ENCODE measurements around the gene PDCD10. TPM values are rescaled to one million over a fixed set of nuclear protein-coding genes. Genes with fewer than 3 reads are reported as not detected.
A peak's percentile ranks its signal among the peaks of the same experiment; 100 is the strongest.

PDCD10 gene
- total RNA-seq, 2 experiments from 2014 or later: 75.4 to 81.1 TPM

- Mint-ChIP-seq H3K27me3 (no peaks in the 10 kb centered on the region), H3K4me1 (ENCODE audit: low read depth) (peaks cover 51% of the 10 kb centered on the region), H3K36me3 (peaks cover 6% of the 10 kb centered on the region), H3K9me3 (no peaks in the 10 kb centered on the region), H3K4me3 (peak overlapping the region; percentile 36), H3K27ac (no peak overlapping the region)
- no peak for DNase-seq
- CTCF ChIA-PET: no interaction called here
- POLR2A ChIA-PET: no interaction called here
- intact Hi-C loops (cut with micrococcal nuclease): loop anchor here (10.0 kb wide), 1 partner anchor 292 kb away; no protein-coding TSS in a partner anchor
Observed at GRCh38 chr3:167732313-167733065, 2.2 kb downstream of the PDCD10 start.

- intact Hi-C loops (cut with micrococcal nuclease): loop anchor here (10.0 kb wide), 1 partner anchor 293 kb away; no protein-coding TSS in a partner anchor
- Mint-ChIP-seq H3K27me3 (no peaks in the 10 kb centered on the region), H3K4me3 (no peak overlapping the region), H3K9me3 (no peaks in the 10 kb centered on the region), H3K27ac (no peak overlapping the region), H3K4me1 (ENCODE audit: low read depth) (peaks cover 52% of the 10 kb centered on the region), H3K36me3 (peaks cover 6% of the 10 kb centered on the region)
- ChIA-PET CTCF (interaction anchor here (0.9 kb wide), 1 partner anchor 10 kb away, joined by 3 read pairs; no protein-coding TSS in a partner anchor), POLR2A (no interaction called here)
- DNase-seq: no peak
Observed at GRCh38 chr3:167731393-167731792, 3.3 kb downstream of the PDCD10 start.

GRCh38 chr3:167729591-167729990 lies 5.1 kb downstream of the PDCD10 start:
- intact Hi-C loops (cut with micrococcal nuclease): no loop called here
- POLR2A ChIA-PET: no interaction called here
- CTCF ChIA-PET: interaction anchor here (0.9 kb wide), 1 partner anchor 45 kb away, joined by 3 read pairs; no protein-coding TSS in a partner anchor
- H3K36me3 Mint-ChIP-seq: peaks cover 8% of the 10 kb centered on the region
- DNase-seq: no peak
- H3K27me3 Mint-ChIP-seq: no peaks in the 10 kb centered on the region
- H3K27ac Mint-ChIP-seq: no peak overlapping the region
- H3K4me3 Mint-ChIP-seq: no peak overlapping the region
- no peaks in the 10 kb centered on the region for H3K9me3 Mint-ChIP-seq
- H3K4me1 Mint-ChIP-seq (ENCODE audit: low read depth): peaks cover 58% of the 10 kb centered on the region

- peaks cover 61% of the 10 kb centered on the region for H3K4me1 Mint-ChIP-seq (ENCODE audit: low read depth)
- intact Hi-C loops (cut with micrococcal nuclease): no loop called here
- no peak overlapping the region for H3K27ac Mint-ChIP-seq
- CTCF ChIA-PET: no interaction called here
- H3K36me3 Mint-ChIP-seq: peaks cover 8% of the 10 kb centered on the region
- H3K27me3 Mint-ChIP-seq: no peaks in the 10 kb centered on the region
- H3K9me3 Mint-ChIP-seq: no peaks in the 10 kb centered on the region
- POLR2A ChIA-PET: no interaction called here
- no peak overlapping the region for H3K4me3 Mint-ChIP-seq
- no peak for DNase-seq
Observed at GRCh38 chr3:167728632-167729323, 5.9 kb downstream of the PDCD10 start.

- Mint-ChIP-seq H3K9me3 (no peaks in the 10 kb centered on the region), H3K4me3 (no peak overlapping the region), H3K36me3 (peaks cover 10% of the 10 kb centered on the region), H3K27me3 (no peaks in the 10 kb centered on the region), H3K27ac (no peak overlapping the region), H3K4me1 (ENCODE audit: low read depth) (peaks cover 59% of the 10 kb centered on the region)
- CTCF ChIA-PET: no interaction called here
- DNase-seq: no peak
- intact Hi-C loops (cut with micrococcal nuclease): no loop called here
- POLR2A ChIA-PET: no interaction called here
Observed at GRCh38 chr3:167728176-167728575, 6.5 kb downstream of the PDCD10 start.

GRCh38 chr3:167723872-167724271 lies 10.8 kb downstream of the PDCD10 start:
- no peak for DNase-seq
- intact Hi-C loops (cut with micrococcal nuclease): no loop called here
- POLR2A ChIA-PET: no interaction called here
- Mint-ChIP-seq H3K4me1 (ENCODE audit: low read depth) (peaks cover 50% of the 10 kb centered on the region), H3K27ac (no peak overlapping the region), H3K9me3 (no peaks in the 10 kb centered on the region), H3K36me3 (peaks cover 21% of the 10 kb centered on the region), H3K4me3 (no peak overlapping the region), H3K27me3 (no peaks in the 10 kb centered on the region)
- CTCF ChIA-PET: interaction anchor here (1.2 kb wide), 1 partner anchor 39 kb away, joined by 3 read pairs; no protein-coding TSS in a partner anchor

GRCh38 chr3:167723025-167723512 lies 11.6 kb downstream of the PDCD10 start:
- POLR2A ChIA-PET: no interaction called here

GRCh38 chr3:167718582-167718981 lies 16.1 kb downstream of the PDCD10 start:
- intact Hi-C loops (cut with micrococcal nuclease): no loop called here
- Mint-ChIP-seq H3K4me3 (no peak overlapping the region), H3K27me3 (no peaks in the 10 kb centered on the region), H3K4me1 (ENCODE audit: low read depth) (peaks cover 51% of the 10 kb centered on the region), H3K27ac (no peak overlapping the region), H3K9me3 (no peaks in the 10 kb centered on the region), H3K36me3 (peaks cover 60% of the 10 kb centered on the region)
- CTCF ChIA-PET: interaction anchor here (0.9 kb wide), 1 partner anchor 15 kb away, joined by 3 read pairs; no protein-coding TSS in a partner anchor
- POLR2A ChIA-PET: no interaction called here
- DNase-seq: no peak

More at GRCh38 chr3:167723025-167723512, 11.6 kb downstream of the PDCD10 start:
- CTCF ChIA-PET: interaction anchor here (1.2 kb wide), 1 partner anchor 39 kb away, joined by 3 read pairs; no protein-coding TSS in a partner anchor
- no peaks in the 10 kb centered on the region for H3K9me3 Mint-ChIP-seq
- H3K36me3 Mint-ChIP-seq: peaks cover 28% of the 10 kb centered on the region
- no peak for DNase-seq
- H3K27ac Mint-ChIP-seq: no peak overlapping the region
- H3K27me3 Mint-ChIP-seq: no peaks in the 10 kb centered on the region
- H3K4me3 Mint-ChIP-seq: no peak overlapping the region
- intact Hi-C loops (cut with micrococcal nuclease): no loop called here
- H3K4me1 Mint-ChIP-seq (ENCODE audit: low read depth): peaks cover 46% of the 10 kb centered on the region

GRCh38 chr3:167716920-167717319 lies 17.8 kb downstream of the PDCD10 start:
- H3K27me3 Mint-ChIP-seq: no peaks in the 10 kb centered on the region
- POLR2A ChIA-PET: no interaction called here
- intact Hi-C loops (cut with micrococcal nuclease): no loop called here
- peaks cover 56% of the 10 kb centered on the region for H3K4me1 Mint-ChIP-seq (ENCODE audit: low read depth)
- H3K9me3 Mint-ChIP-seq: no peaks in the 10 kb centered on the region
- no peak for DNase-seq
- H3K27ac Mint-ChIP-seq: no peak overlapping the region
- H3K4me3 Mint-ChIP-seq: no peak overlapping the region
- peaks cover 63% of the 10 kb centered on the region for H3K36me3 Mint-ChIP-seq
- CTCF ChIA-PET: no interaction called here

GRCh38 chr3:167714871-167715270 lies 19.8 kb downstream of the PDCD10 start:
- Mint-ChIP-seq H3K27me3 (no peaks in the 10 kb centered on the region), H3K4me1 (ENCODE audit: low read depth) (peaks cover 61% of the 10 kb centered on the region), H3K36me3 (peaks cover 68% of the 10 kb centered on the region), H3K27ac (no peak overlapping the region), H3K9me3 (no peaks in the 10 kb centered on the region), H3K4me3 (no peak overlapping the region)
- DNase-seq: no peak
- CTCF ChIA-PET: no interaction called here
- POLR2A ChIA-PET: no interaction called here
- intact Hi-C loops (cut with micrococcal nuclease): no loop called here

- peaks cover 60% of the 10 kb centered on the region for H3K4me1 Mint-ChIP-seq (ENCODE audit: low read depth)
- ChIA-PET POLR2A (no interaction called here), CTCF (no interaction called here)
- H3K27ac Mint-ChIP-seq: no peak overlapping the region
- intact Hi-C loops (cut with micrococcal nuclease): no loop called here
- H3K9me3 Mint-ChIP-seq: no peaks in the 10 kb centered on the region
- H3K27me3 Mint-ChIP-seq: no peaks in the 10 kb centered on the region
- peaks cover 62% of the 10 kb centered on the region for H3K36me3 Mint-ChIP-seq
- H3K4me3 Mint-ChIP-seq: no peak overlapping the region
- no peak for DNase-seq
Observed at GRCh38 chr3:167712445-167712844, 22.2 kb downstream of the PDCD10 start.

- ChIA-PET CTCF (no interaction called here), POLR2A (interaction anchor here (0.6 kb wide), 1 partner anchor 78 kb away, joined by 3 read pairs; no protein-coding TSS in a partner anchor)
- H3K27me3 Mint-ChIP-seq: no peaks in the 10 kb centered on the region
- no peaks in the 10 kb centered on the region for H3K9me3 Mint-ChIP-seq
- H3K4me1 Mint-ChIP-seq (ENCODE audit: low read depth): peaks cover 60% of the 10 kb centered on the region
- intact Hi-C loops (cut with micrococcal nuclease): no loop called here
- no peak overlapping the region for H3K4me3 Mint-ChIP-seq
- no peak for DNase-seq
- no peak overlapping the region for H3K27ac Mint-ChIP-seq
- peaks cover 56% of the 10 kb centered on the region for H3K36me3 Mint-ChIP-seq
Observed at GRCh38 chr3:167711439-167711838, 23.3 kb downstream of the PDCD10 start.
